ENCODE data around the gene MBTPS1.
A peak's percentile ranks its signal among the peaks of the same experiment; 100 is the strongest.

The MBTPS1 gene

DNA sequence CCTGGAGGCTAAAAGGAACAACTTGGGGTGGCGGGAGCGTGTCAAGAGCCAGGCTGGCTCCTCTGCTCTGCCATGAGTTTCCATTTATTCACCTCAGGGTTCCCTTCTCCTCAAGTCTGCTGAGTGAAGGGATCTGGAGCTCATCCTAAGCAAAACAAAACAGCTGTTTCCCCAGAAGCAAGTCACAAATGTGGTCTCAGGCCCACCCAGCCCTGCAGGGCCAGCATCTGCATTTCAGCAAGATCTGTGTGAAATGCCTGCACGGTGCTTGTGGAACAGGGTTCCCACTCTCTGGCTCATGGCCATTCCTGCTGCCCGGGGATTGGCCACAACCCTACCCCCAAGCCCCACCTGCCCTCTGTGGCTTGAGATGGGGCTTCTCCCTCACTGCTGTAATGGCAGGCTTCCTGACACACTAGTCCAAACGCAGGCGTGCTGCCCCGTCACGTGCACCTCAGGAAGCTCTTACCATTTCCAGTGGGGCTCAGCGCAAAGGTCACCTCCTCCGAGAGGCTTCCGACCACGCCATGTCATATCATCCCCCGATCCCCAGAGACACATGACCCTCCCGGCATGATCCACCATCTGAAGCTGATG is 76.4 kb downstream of the MBTPS1 start:
- Mint-ChIP-seq H3K27me3 (peaks cover 41% of the 10 kb centered on the region), H3K9me3 (peaks cover 4% of the 10 kb centered on the region), H3K36me3 (ENCODE audit: low read depth) (no peaks in the 10 kb centered on the region), H3K4me1 (peaks cover 2% of the 10 kb centered on the region), H3K4me3 (no peak overlapping the region), H3K27ac (no peak overlapping the region)
- DNase-seq (no peak), ATAC-seq (no peak)

DNA sequence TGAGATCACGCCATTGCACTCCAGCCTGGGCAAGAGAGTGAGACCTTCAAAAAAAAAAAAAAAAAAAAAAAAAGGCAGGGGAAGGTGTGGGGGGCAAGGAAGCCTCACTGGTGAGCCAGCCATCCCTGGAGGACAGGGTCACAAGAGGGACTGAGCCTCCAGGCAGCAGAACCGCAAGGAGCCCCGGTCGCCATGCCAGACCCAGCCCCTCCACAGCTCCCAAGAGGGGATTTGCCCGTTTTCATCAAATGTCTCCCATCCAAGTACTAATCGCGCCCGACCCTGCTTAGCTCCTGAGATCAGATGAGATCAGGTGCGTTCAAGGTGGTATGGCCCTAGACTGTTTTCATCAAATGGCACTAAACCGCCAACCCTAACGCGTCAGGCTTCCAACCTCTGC is 77.0 kb downstream of the MBTPS1 start:
- Mint-ChIP-seq H3K4me1 (peaks cover 2% of the 10 kb centered on the region), H3K4me3 (no peak overlapping the region), H3K36me3 (ENCODE audit: low read depth) (no peaks in the 10 kb centered on the region), H3K27me3 (peaks cover 41% of the 10 kb centered on the region), H3K27ac (no peak overlapping the region), H3K9me3 (peaks cover 4% of the 10 kb centered on the region)
- ATAC-seq = no peak
- no peak for DNase-seq

GRCh38 chr16:84038469-84038868 is 78.3 kb downstream of the MBTPS1 start:
- no peak for DNase-seq
- no peak overlapping the region for H3K4me3 Mint-ChIP-seq
- H3K36me3 Mint-ChIP-seq (ENCODE audit: low read depth) = no peaks in the 10 kb centered on the region
- no peaks in the 10 kb centered on the region for H3K4me1 Mint-ChIP-seq
- ATAC-seq = no peak
- no peak overlapping the region for H3K27ac Mint-ChIP-seq
- H3K27me3 Mint-ChIP-seq = peaks cover 29% of the 10 kb centered on the region
- peaks cover 4% of the 10 kb centered on the region for H3K9me3 Mint-ChIP-seq

DNA sequence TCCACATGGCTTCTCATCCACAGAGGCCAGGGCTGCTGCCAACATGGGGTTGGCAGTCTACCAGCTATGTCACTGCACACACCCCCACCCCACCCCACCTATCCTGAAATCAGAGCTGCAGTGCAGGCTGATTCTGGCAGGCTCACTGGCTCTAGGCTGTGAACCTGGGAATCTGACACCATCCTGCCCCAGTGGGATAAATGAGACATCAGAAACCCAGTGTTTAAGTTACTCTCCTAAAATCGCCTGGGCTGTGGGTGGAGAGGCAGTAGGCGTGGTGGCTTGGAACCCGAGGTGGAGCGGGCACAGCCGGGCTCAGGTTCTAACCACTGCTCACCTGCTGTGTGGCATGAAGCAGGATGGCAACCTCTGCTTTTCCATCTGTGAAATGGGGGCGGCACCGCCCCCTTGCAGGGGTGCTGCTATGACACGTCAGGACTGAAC is 79.7 kb downstream of the MBTPS1 start:
- H3K27me3 Mint-ChIP-seq = peaks cover 20% of the 10 kb centered on the region
- DNase-seq (no peak), ATAC-seq (no peak)
- peaks cover 4% of the 10 kb centered on the region for H3K9me3 Mint-ChIP-seq
- no peak overlapping the region for H3K4me3 Mint-ChIP-seq
- H3K4me1 Mint-ChIP-seq = no peaks in the 10 kb centered on the region
- H3K27ac Mint-ChIP-seq = no peak overlapping the region
- no peaks in the 10 kb centered on the region for H3K36me3 Mint-ChIP-seq (ENCODE audit: low read depth)

- Mint-ChIP-seq H3K9me3 (peaks cover 4% of the 10 kb centered on the region), H3K4me1 (no peaks in the 10 kb centered on the region), H3K36me3 (ENCODE audit: low read depth) (no peaks in the 10 kb centered on the region), H3K4me3 (no peak overlapping the region), H3K27ac (no peak overlapping the region), H3K27me3 (peaks cover 22% of the 10 kb centered on the region)
- no peak for ATAC-seq
- no peak for DNase-seq
Measured at GRCh38 chr16:84036131-84036530, 80.6 kb downstream of the MBTPS1 start.

DNA sequence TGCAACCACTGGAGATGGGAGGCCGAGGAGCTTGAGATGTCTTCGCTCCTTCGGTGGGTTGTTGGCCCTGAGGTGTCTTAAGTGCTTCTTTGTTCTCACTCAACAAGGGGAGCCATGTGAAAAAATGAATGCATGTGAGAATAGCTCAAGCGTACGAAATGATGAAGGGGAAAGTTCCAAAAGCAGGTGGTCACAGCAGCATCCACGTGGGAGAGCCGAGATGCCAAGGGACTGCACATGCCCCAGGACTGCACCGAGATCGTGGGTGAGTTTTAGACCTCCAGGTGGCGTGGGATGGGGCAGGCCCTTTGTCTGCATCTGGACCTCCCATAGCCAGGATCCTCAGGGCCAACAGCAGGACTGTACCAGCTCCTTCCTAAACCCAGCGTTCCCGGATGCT is 82.2 kb downstream of the MBTPS1 start:
- Mint-ChIP-seq H3K27me3 (peaks cover 22% of the 10 kb centered on the region), H3K27ac (no peak overlapping the region), H3K9me3 (peaks cover 4% of the 10 kb centered on the region), H3K36me3 (ENCODE audit: low read depth) (peaks cover 3% of the 10 kb centered on the region), H3K4me3 (no peak overlapping the region), H3K4me1 (peaks cover 13% of the 10 kb centered on the region)
- no peak for DNase-seq
- no peak for ATAC-seq

DNA sequence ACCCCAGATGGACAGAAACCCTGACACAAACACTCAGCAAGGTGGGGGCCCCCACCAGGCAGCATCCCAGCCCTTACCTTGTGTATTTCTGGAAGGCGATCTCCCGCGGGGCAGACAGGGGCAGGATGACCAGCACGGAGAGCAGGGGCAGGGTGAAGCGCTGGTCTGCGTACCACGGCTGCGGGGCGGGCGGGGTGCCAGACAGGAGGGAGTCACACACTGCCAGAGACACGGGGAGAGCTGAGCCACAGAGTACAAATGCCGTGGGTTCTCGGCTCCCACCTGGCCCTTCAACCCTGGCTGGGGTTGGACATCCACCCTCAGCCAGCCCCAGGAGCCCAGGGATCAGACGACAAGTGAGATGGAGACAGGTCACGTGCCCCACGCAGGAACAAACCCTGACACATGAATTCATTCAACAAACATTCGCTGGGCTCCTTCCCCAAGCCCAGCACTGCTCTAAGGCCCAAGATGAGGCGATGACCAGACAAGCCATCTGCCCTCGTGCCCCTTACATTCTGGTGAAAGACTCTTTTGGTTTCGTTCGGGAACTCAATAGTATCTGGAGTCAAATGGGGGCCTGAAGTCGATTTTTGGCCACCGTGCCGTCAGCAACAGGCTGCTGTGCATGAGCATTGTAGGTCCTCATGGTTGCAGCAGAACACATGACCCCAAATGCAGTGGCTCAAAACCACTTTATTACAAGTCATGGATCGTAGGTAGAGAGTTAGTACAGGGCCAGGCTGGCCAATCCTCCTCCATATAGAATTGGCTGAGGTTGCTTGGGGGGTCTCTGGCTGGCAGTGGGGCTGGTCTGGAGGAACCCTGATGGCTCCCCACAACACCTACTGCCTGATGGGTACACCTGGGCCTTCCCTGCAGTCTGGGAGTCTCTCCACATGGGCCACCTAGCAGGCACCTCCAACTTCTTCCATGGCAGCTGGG is 83.2 kb downstream of the MBTPS1 start:
- DNase-seq (no peak), ATAC-seq (no peak)
- Mint-ChIP-seq H3K27me3 (peaks cover 25% of the 10 kb centered on the region), H3K9me3 (peaks cover 4% of the 10 kb centered on the region), H3K36me3 (ENCODE audit: low read depth) (peaks cover 3% of the 10 kb centered on the region), H3K4me1 (peaks cover 23% of the 10 kb centered on the region), H3K4me3 (no peak overlapping the region), H3K27ac (no peak overlapping the region)

GRCh38 chr16:84032458-84033178 is 84.1 kb downstream of the MBTPS1 start:
- Mint-ChIP-seq H3K4me1 (peaks cover 26% of the 10 kb centered on the region), H3K9me3 (peaks cover 4% of the 10 kb centered on the region), H3K4me3 (no peak overlapping the region), H3K36me3 (ENCODE audit: low read depth) (peaks cover 3% of the 10 kb centered on the region), H3K27me3 (peaks cover 30% of the 10 kb centered on the region), H3K27ac (no peak overlapping the region)
- no peak for DNase-seq
- no peak for ATAC-seq

DNA sequence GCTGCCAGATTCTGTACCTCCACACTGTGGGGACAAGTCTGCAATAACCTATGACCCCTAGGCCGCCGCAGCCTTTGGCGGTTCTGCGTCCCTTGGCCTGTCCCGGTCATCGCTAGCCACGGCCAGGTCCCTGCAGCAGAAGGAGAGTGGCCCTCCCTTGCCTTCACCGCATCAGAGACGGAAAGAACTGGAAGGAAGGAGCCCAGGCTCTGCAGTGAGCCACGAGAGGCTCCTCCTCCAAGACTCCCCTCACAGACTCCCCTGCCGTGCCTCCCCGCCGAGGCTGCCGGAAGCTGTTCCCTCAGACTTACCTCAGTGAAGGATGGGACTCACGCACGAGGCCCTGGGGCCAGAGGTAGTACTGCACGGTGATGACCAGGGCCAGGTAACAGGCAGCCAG is 85.2 kb downstream of the MBTPS1 start:
- peaks cover 26% of the 10 kb centered on the region for H3K4me1 Mint-ChIP-seq
- peaks cover 4% of the 10 kb centered on the region for H3K9me3 Mint-ChIP-seq
- H3K27me3 Mint-ChIP-seq = peaks cover 36% of the 10 kb centered on the region
- H3K36me3 Mint-ChIP-seq (ENCODE audit: low read depth) = peaks cover 3% of the 10 kb centered on the region
- DNase-seq (no peak), ATAC-seq (no peak)
- H3K27ac Mint-ChIP-seq = no peak overlapping the region
- H3K4me3 Mint-ChIP-seq = no peak overlapping the region

DNA sequence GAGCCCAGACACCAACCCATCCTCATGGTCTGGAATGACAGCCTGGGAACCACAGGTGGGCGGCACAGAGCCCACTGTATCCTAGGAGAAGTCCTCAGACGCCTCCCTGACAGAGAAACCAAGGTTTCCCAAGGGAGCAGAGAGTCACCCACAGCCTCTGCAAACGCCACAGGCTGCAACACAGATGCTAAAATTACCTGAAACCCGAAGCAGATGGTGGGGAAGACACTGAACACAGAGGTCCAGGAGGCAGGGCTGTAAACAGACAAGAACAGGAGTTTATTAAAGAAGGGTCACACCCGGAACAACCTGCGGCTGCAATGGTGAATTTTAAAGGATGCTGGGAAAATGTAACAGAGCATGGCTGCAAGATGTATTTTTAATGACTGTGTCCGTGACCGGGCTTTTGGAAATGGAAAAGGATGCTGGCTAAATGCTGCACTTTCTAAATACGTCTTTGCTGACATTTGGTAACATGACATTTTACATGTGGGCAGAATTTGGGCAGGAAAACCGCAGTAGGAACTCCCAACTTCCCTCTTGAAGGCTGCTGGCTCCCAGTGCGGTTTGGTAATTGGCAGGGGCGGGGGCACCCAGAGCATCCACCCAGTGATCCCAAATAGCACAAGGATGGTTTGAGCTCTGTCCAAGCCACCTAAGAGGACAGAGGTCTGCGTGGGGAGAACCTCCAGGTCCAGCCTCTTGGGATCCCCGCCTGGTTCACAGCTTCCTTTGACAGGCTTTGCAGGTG is 87.3 kb downstream of the MBTPS1 start:
- H3K9me3 Mint-ChIP-seq = no peaks in the 10 kb centered on the region
- H3K36me3 Mint-ChIP-seq (ENCODE audit: low read depth) = peaks cover 3% of the 10 kb centered on the region
- ATAC-seq = peak; percentile 60
- peak overlapping the region; percentile 42 for H3K4me3 Mint-ChIP-seq
- H3K27me3 Mint-ChIP-seq = peaks cover 32% of the 10 kb centered on the region
- H3K4me1 Mint-ChIP-seq = peaks cover 26% of the 10 kb centered on the region
- H3K27ac Mint-ChIP-seq = peak overlapping the region; percentile 78
- DNase-seq = peak; percentile 39

- H3K27ac Mint-ChIP-seq = no peak overlapping the region
- no peak for ATAC-seq
- no peaks in the 10 kb centered on the region for H3K9me3 Mint-ChIP-seq
- H3K27me3 Mint-ChIP-seq = peaks cover 39% of the 10 kb centered on the region
- DNase-seq = no peak
- no peak overlapping the region for H3K4me3 Mint-ChIP-seq
- peaks cover 3% of the 10 kb centered on the region for H3K36me3 Mint-ChIP-seq (ENCODE audit: low read depth)
- H3K4me1 Mint-ChIP-seq = peaks cover 26% of the 10 kb centered on the region
Measured at GRCh38 chr16:84027625-84028024, 89.1 kb downstream of the MBTPS1 start.

GRCh38 chr16:84026606-84027005 is 90.1 kb downstream of the MBTPS1 start:
- no peak for DNase-seq
- Mint-ChIP-seq H3K27me3 (peaks cover 40% of the 10 kb centered on the region), H3K4me3 (no peak overlapping the region), H3K27ac (no peak overlapping the region), H3K9me3 (no peaks in the 10 kb centered on the region), H3K36me3 (ENCODE audit: low read depth) (peaks cover 3% of the 10 kb centered on the region), H3K4me1 (peaks cover 26% of the 10 kb centered on the region)
- ATAC-seq = no peak

DNA sequence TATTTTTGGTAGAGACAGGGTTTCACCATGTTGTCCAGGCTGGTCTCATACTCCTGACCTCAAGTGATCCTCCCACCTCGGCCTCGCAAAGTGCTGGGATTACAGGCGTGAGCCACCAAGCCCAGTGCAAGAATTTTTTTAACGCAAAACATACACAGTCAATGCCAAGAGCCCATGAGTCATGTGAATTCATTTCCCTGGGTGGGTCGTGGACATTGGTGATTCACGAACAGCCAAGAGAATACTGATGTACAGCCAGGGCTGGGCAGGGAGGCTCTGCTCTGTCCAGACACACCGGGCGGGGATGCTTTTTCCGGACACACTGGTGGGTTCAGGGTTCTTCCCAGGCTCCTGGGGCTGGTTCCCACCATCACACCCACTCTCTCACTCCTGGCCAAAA is 91.9 kb downstream of the MBTPS1 start:
- Mint-ChIP-seq H3K27ac (no peak overlapping the region), H3K4me1 (peaks cover 17% of the 10 kb centered on the region), H3K36me3 (ENCODE audit: low read depth) (peaks cover 1% of the 10 kb centered on the region), H3K27me3 (peaks cover 34% of the 10 kb centered on the region), H3K9me3 (peaks cover 6% of the 10 kb centered on the region), H3K4me3 (no peak overlapping the region)
- ATAC-seq = no peak
- DNase-seq = no peak

DNA sequence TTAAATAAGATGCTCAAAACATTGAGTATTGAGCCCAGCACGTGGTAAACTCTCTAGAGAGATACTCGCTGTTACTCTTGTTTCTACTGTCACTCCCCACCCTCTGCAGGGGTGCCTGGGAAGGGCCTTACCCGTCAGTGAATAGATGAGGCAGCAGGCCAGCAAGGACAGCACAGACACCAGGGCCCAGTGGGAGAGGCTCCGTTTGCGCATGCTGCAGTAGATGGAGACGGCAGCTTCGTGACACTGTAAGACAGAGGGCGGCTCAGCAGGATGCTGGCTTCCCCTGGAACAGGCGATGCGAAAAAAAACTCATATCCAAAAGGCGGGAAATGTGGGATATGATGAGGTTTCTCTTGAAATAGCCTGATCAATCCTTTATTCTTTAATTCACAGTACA is 94.1 kb downstream of the MBTPS1 start:
- Mint-ChIP-seq H3K27ac (no peak overlapping the region), H3K4me1 (no peaks in the 10 kb centered on the region), H3K4me3 (no peak overlapping the region), H3K9me3 (peaks cover 16% of the 10 kb centered on the region), H3K27me3 (peaks cover 31% of the 10 kb centered on the region), H3K36me3 (ENCODE audit: low read depth) (peaks cover 2% of the 10 kb centered on the region)
- no peak for DNase-seq
- ATAC-seq = no peak

Data from activated naive CD8-positive, alpha-beta T cell treated with anti-CD3 and anti-CD28 coated beads, Interleukin-2, amount 50 U/mL, for 24 hours (primary cell).